ENCODE results near the gene IL1R2.

The IL1R2 gene

GRCh38 chr2:102056079-102056581 is 64.4 kb downstream of the IL1R2 start:
- TF ChIP-seq EGR1 (IDR thresholded peaks at IDR 0.05) (no peak), ZBTB7A (IDR thresholded peaks at IDR 0.05; ENCODE audit: low read depth) (no peak), CEBPB (IDR thresholded peaks at IDR 0.05) (no peak), YY1 (IDR thresholded peaks at IDR 0.05; ENCODE audit: low read depth) (no peak), TAF1 (IDR thresholded peaks at IDR 0.05; ENCODE audit: low read depth) (no peak), CREB1 (IDR thresholded peaks at IDR 0.05; ENCODE audit: low read depth) (no peak), REST (IDR thresholded peaks at IDR 0.05; ENCODE audit: low read depth) (no peak)

GRCh38 chr2:102057502-102058292 is 65.9 kb downstream of the IL1R2 start:
- TF ChIP-seq CEBPB (IDR thresholded peaks at IDR 0.05) (no peak), EP300 (IDR thresholded peaks at IDR 0.05; ENCODE audit: borderline replicate concordance) (no peak), ZBTB7A (IDR thresholded peaks at IDR 0.05; ENCODE audit: low read depth) (no peak), EGR1 (IDR thresholded peaks at IDR 0.05) (no peak), YY1 (IDR thresholded peaks at IDR 0.05; ENCODE audit: low read depth) (no peak), TAF1 (IDR thresholded peaks at IDR 0.05; ENCODE audit: low read depth) (no peak), MAX (IDR thresholded peaks at IDR 0.05) (no peak), REST (IDR thresholded peaks at IDR 0.05; ENCODE audit: low read depth) (no peak), FOXM1 (IDR thresholded peaks at IDR 0.05; ENCODE audit: borderline replicate concordance, low read depth) (no peak), CREB1 (IDR thresholded peaks at IDR 0.05; ENCODE audit: low read depth) (no peak), NFIC (IDR thresholded peaks at IDR 0.05) (no peak), TCF12 (IDR thresholded peaks at IDR 0.05; ENCODE audit: low read depth) (no peak), RAD21 (IDR thresholded peaks at IDR 0.05; ENCODE audit: low read depth) (no peak), TEAD4 (IDR thresholded peaks at IDR 0.05) (no peak), USF1 (IDR thresholded peaks at IDR 0.05) (no peak)

- TF ChIP-seq CEBPB (IDR thresholded peaks at IDR 0.05), result no peak
- TF ChIP-seq FOXM1 (IDR thresholded peaks at IDR 0.05; ENCODE audit: borderline replicate concordance, low read depth), result no peak
- no peak for TF ChIP-seq REST (IDR thresholded peaks at IDR 0.05; ENCODE audit: low read depth)
- TF ChIP-seq YY1 (IDR thresholded peaks at IDR 0.05; ENCODE audit: low read depth), result no peak
- no peak for TF ChIP-seq TAF1 (IDR thresholded peaks at IDR 0.05; ENCODE audit: low read depth)
- no peak for TF ChIP-seq TEAD4 (IDR thresholded peaks at IDR 0.05)
- TF ChIP-seq TCF12 (IDR thresholded peaks at IDR 0.05; ENCODE audit: low read depth), result no peak
- no peak for TF ChIP-seq NFIC (IDR thresholded peaks at IDR 0.05)
These were observed 66.6 kb downstream of the IL1R2 start for GRCh38 chr2:102058293-102058833.

- no peak for TF ChIP-seq EGR1 (IDR thresholded peaks at IDR 0.05)
- TF ChIP-seq CEBPB (IDR thresholded peaks at IDR 0.05), result no peak
- TF ChIP-seq TEAD4 (IDR thresholded peaks at IDR 0.05), result no peak
- no peak for TF ChIP-seq ZBTB7A (IDR thresholded peaks at IDR 0.05; ENCODE audit: low read depth)
- TF ChIP-seq TCF12 (IDR thresholded peaks at IDR 0.05; ENCODE audit: low read depth), result no peak
- no peak for TF ChIP-seq TAF1 (IDR thresholded peaks at IDR 0.05; ENCODE audit: low read depth)
- no peak for TF ChIP-seq MAX (IDR thresholded peaks at IDR 0.05)
- no peak for TF ChIP-seq NFIC (IDR thresholded peaks at IDR 0.05)
- TF ChIP-seq CREB1 (IDR thresholded peaks at IDR 0.05; ENCODE audit: low read depth), result no peak
- TF ChIP-seq USF1 (IDR thresholded peaks at IDR 0.05), result no peak
- no peak for TF ChIP-seq REST (IDR thresholded peaks at IDR 0.05; ENCODE audit: low read depth)
- no peak for TF ChIP-seq FOXM1 (IDR thresholded peaks at IDR 0.05; ENCODE audit: borderline replicate concordance, low read depth)
- TF ChIP-seq YY1 (IDR thresholded peaks at IDR 0.05; ENCODE audit: low read depth), result no peak
- no peak for TF ChIP-seq RAD21 (IDR thresholded peaks at IDR 0.05; ENCODE audit: low read depth)
- no peak for TF ChIP-seq EP300 (IDR thresholded peaks at IDR 0.05; ENCODE audit: borderline replicate concordance)
These were observed 67.4 kb downstream of the IL1R2 start for GRCh38 chr2:102059151-102059550.

All from Ishikawa (cell line).